ENCODE data around the gene BPI. TPM values are rescaled to one million over a fixed set of nuclear protein-coding genes. Genes with fewer than 3 reads are reported as not detected.
"Not testable (repeated sequence)": the region's sequence is repeated elsewhere in the genome, so short reads cannot be mapped to it uniquely, and the experiment has no call there.

Gene BPI
- total and polyA plus RNA-seq, 2 donors from 2014 or later, result 0.16 to 1.5 TPM

DNA sequence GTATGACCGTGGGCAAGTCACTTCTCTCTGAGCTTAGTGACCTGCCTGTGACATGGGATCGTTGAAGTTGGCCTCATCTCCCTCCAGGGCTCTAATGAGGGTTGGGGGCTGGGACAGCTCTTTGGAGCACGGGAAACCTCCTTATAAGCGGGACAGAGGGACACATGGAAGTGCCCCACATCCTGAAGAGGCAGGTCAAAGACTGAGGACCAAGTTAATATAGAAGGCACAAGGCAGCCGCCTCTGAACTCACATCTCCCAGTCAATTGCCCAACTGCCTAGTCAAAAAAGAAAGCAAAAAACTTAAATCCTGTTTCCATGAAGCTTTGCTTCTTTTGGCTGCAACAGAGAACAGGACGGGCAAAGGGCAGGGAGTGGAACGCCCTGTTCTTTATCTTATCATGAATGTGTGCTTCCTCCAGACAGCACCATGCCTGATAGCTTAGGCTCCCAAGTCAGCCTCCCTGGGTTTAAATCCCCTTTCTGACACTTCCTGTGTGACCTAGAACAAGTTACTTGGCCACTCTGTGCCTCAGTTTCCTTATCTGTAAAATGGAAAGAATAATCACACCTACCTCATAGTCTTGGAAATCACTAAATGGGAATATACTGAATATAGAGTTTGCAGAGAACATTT is 69.4 kb downstream of the BPI start:
- FAIRE-seq, result no peak
- intact Hi-C loops (cut with DNase I), result no loop called here
- Histone ChIP-seq H3K4me3 (ENCODE audit: low read length in 3 of 3) (no peak overlapping the region), H3K36me3 (ENCODE audit: control insufficient read depth in 2 of 3, insufficient read depth in 3 of 3, low read length in 3 of 3) (no peaks in the 10 kb centered on the region), H3K27me3 (ENCODE audit: control insufficient read depth, insufficient read depth, low read length) (no peaks in the 10 kb centered on the region), H3K4me1 (ENCODE audit: control insufficient read depth in 2 of 3, insufficient read depth in 2 of 3, low read depth in 1 of 3, low read length in 3 of 3) (no peaks in the 10 kb centered on the region), H3K9ac (ENCODE audit: low read length in 3 of 3) (no peak overlapping the region), H3K9me3 (ENCODE audit: control insufficient read depth in 2 of 3, insufficient read depth in 1 of 3, low read length in 3 of 3) (no peaks in the 10 kb centered on the region), H3K27ac (ENCODE audit: low read depth in 2 of 2, low read length in 2 of 2) (peak overlapping the region in 1 of 2 donors; percentile 43)
- no peak for DNase-seq
- TF ChIP-seq CTCF (IDR thresholded peaks at IDR 0.05; ENCODE audit: borderline replicate concordance, extremely low read depth, insufficient read depth), result no peak

GRCh38 chr20:38373898-38374297 is 69.9 kb downstream of the BPI start:
- Histone ChIP-seq H3K36me3 (ENCODE audit: control insufficient read depth in 2 of 3, insufficient read depth in 3 of 3, low read length in 3 of 3) (no peaks in the 10 kb centered on the region), H3K27ac (ENCODE audit: low read depth in 2 of 2, low read length in 2 of 2) (no peak overlapping the region), H3K9ac (ENCODE audit: low read length in 3 of 3) (no peak overlapping the region), H3K9me3 (ENCODE audit: control insufficient read depth in 2 of 3, insufficient read depth in 1 of 3, low read length in 3 of 3) (no peaks in the 10 kb centered on the region), H3K4me1 (ENCODE audit: control insufficient read depth in 2 of 3, insufficient read depth in 2 of 3, low read depth in 1 of 3, low read length in 3 of 3) (no peaks in the 10 kb centered on the region), H3K4me3 (ENCODE audit: low read length in 3 of 3) (no peak overlapping the region), H3K27me3 (ENCODE audit: control insufficient read depth, insufficient read depth, low read length) (no peaks in the 10 kb centered on the region)
- TF ChIP-seq CTCF (IDR thresholded peaks at IDR 0.05; ENCODE audit: borderline replicate concordance, extremely low read depth, insufficient read depth), result no peak
- intact Hi-C loops (cut with DNase I), result no loop called here
- DNase-seq (no peak), FAIRE-seq (no peak)

- Histone ChIP-seq H3K27ac (ENCODE audit: low read depth in 2 of 2, low read length in 2 of 2) (no peak overlapping the region), H3K9ac (ENCODE audit: low read length in 3 of 3) (no peak overlapping the region), H3K4me1 (ENCODE audit: control insufficient read depth in 2 of 3, insufficient read depth in 2 of 3, low read depth in 1 of 3, low read length in 3 of 3) (no peaks in the 10 kb centered on the region), H3K9me3 (ENCODE audit: control insufficient read depth in 2 of 3, insufficient read depth in 1 of 3, low read length in 3 of 3) (no peaks in the 10 kb centered on the region), H3K36me3 (ENCODE audit: control insufficient read depth in 2 of 3, insufficient read depth in 3 of 3, low read length in 3 of 3) (no peaks in the 10 kb centered on the region), H3K27me3 (ENCODE audit: control insufficient read depth, insufficient read depth, low read length) (no peaks in the 10 kb centered on the region), H3K4me3 (ENCODE audit: low read length in 3 of 3) (no peak overlapping the region)
- FAIRE-seq (no peak), DNase-seq (no peak)
- intact Hi-C loops (cut with DNase I), result no loop called here
- TF ChIP-seq CTCF (IDR thresholded peaks at IDR 0.05; ENCODE audit: borderline replicate concordance, extremely low read depth, insufficient read depth), result no peak
Observed at GRCh38 chr20:38377039-38377685, 73.2 kb downstream of the BPI start.

DNA sequence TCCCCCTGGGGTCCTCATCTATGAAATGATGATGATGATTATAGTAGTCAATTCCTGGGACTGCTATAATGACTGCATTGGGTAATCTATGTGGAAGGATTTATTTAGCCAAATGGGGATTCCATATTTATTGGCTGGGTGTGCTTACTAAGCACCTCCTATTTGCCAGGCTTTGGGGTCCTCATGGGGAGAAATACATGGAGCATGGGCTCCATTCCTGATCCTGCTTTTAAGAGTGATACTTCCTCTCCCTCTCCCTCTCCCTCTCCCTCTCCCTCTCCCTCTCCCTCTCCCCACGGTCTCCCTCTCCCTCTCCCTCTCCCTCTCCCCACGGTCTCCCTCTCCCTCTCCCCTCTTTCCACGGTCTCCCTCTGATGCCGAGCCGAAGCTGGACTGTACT is 73.9 kb downstream of the BPI start:
- DNase-seq; intact Hi-C loops (cut with DNase I); H3K27ac ChIP-seq (ENCODE audit: low read depth in 2 of 2, low read length in 2 of 2); H3K27me3 ChIP-seq (ENCODE audit: control insufficient read depth, insufficient read depth, low read length); FAIRE-seq; H3K36me3 ChIP-seq (ENCODE audit: control insufficient read depth in 2 of 3, insufficient read depth in 3 of 3, low read length in 3 of 3); H3K9me3 ChIP-seq (ENCODE audit: control insufficient read depth in 2 of 3, insufficient read depth in 1 of 3, low read length in 3 of 3); H3K9ac ChIP-seq (ENCODE audit: low read length in 3 of 3); H3K4me3 ChIP-seq (ENCODE audit: low read length in 3 of 3); H3K4me1 ChIP-seq (ENCODE audit: control insufficient read depth in 2 of 3, insufficient read depth in 2 of 3, low read depth in 1 of 3, low read length in 3 of 3): not testable (repeated sequence)
